ENCODE results near the gene ARMCX1.
"Not testable (repeated sequence)": the region's sequence is repeated elsewhere in the genome, so short reads cannot be mapped to it uniquely, and the experiment has no call there.

The ARMCX1 gene

GRCh38 chrX:101552714-101553113 lies 2.4 kb downstream of the ARMCX1 start:
- H3F3A ChIP-seq (ENCODE audit: low read depth): no peaks in the 10 kb centered on the region
- no peaks in the 10 kb centered on the region for H3K36me3 ChIP-seq (ENCODE audit: insufficient read depth, low read length)
- H3K79me2 ChIP-seq (ENCODE audit: insufficient read depth, low read length): 0 out of 2 replicates have a peak, but pooled peaks cover 3% of the 10 kb centered on the region
- no peak overlapping the region for H3K9ac ChIP-seq (ENCODE audit: low read depth, low read length, poor library complexity, severe bottlenecking)
- TF ChIP-seq EZH2phosphoT487 (IDR thresholded peaks at IDR 0.05; ENCODE audit: borderline replicate concordance) (no peak), CTCF (conservative IDR thresholded peaks at IDR 0.05; ENCODE audit: low read length) (no peak)
- H2AFZ ChIP-seq (ENCODE audit: low read length): no peak overlapping the region
- H3K9me3 ChIP-seq (ENCODE audit: insufficient read depth, low read depth, low read length): no peaks in the 10 kb centered on the region
- peaks cover 5% of the 10 kb centered on the region for H3K4me1 ChIP-seq (ENCODE audit: insufficient read depth, low read length, poor library complexity, severe bottlenecking)
- H3K9me2 ChIP-seq (replicated peaks; ENCODE audit: low read depth, low read length): no peaks in the 10 kb centered on the region
- no peak overlapping the region for H3K4me3 ChIP-seq (ENCODE audit: low read length, poor library complexity, severe bottlenecking)
- H3K4me2 ChIP-seq (ENCODE audit: low read depth, low read length, poor library complexity, severe bottlenecking): no peak overlapping the region
- H3K27me3 ChIP-seq (ENCODE audit: insufficient read depth, low read length, poor library complexity, severe bottlenecking): no peaks in the 10 kb centered on the region
- H4K20me1 ChIP-seq (ENCODE audit: insufficient read depth, low read length, poor library complexity, severe bottlenecking): no peaks in the 10 kb centered on the region

GRCh38 chrX:101564651-101565050 lies 14.3 kb downstream of the ARMCX1 start:
- H3K4me2 ChIP-seq (ENCODE audit: low read depth, low read length, poor library complexity, severe bottlenecking): no peak overlapping the region
- no peak for TF ChIP-seq CTCF (conservative IDR thresholded peaks at IDR 0.05; ENCODE audit: low read length)
- no peak for TF ChIP-seq EZH2phosphoT487 (IDR thresholded peaks at IDR 0.05; ENCODE audit: borderline replicate concordance)
- H3K9me2 ChIP-seq (replicated peaks; ENCODE audit: low read depth, low read length): no peaks in the 10 kb centered on the region
- no peaks in the 10 kb centered on the region for H3K79me2 ChIP-seq (ENCODE audit: insufficient read depth, low read length)
- H3K9ac ChIP-seq (ENCODE audit: low read depth, low read length, poor library complexity, severe bottlenecking): no peak overlapping the region
- no peaks in the 10 kb centered on the region for H3K36me3 ChIP-seq (ENCODE audit: insufficient read depth, low read length)
- H3K27me3 ChIP-seq (ENCODE audit: insufficient read depth, low read length, poor library complexity, severe bottlenecking): no peaks in the 10 kb centered on the region
- no peaks in the 10 kb centered on the region for H3K9me3 ChIP-seq (ENCODE audit: insufficient read depth, low read depth, low read length)
- H3K4me1 ChIP-seq (ENCODE audit: insufficient read depth, low read length, poor library complexity, severe bottlenecking): no peaks in the 10 kb centered on the region
- H3K4me3 ChIP-seq (ENCODE audit: low read length, poor library complexity, severe bottlenecking): no peak overlapping the region
- H2AFZ ChIP-seq (ENCODE audit: low read length): no peak overlapping the region
- H3F3A ChIP-seq (ENCODE audit: low read depth): no peaks in the 10 kb centered on the region
- no peaks in the 10 kb centered on the region for H4K20me1 ChIP-seq (ENCODE audit: insufficient read depth, low read length, poor library complexity, severe bottlenecking)

GRCh38 chrX:101595739-101596419 lies 45.5 kb downstream of the ARMCX1 start:
- Histone ChIP-seq H3K9me2 (replicated peaks; ENCODE audit: low read depth, low read length) (no peaks in the 10 kb centered on the region), H3K27me3 (ENCODE audit: insufficient read depth, low read length, poor library complexity, severe bottlenecking) (no peaks in the 10 kb centered on the region), H3K4me1 (ENCODE audit: insufficient read depth, low read length, poor library complexity, severe bottlenecking) (no peaks in the 10 kb centered on the region), H3K4me3 (ENCODE audit: low read length, poor library complexity, severe bottlenecking) (no peak overlapping the region), H3K79me2 (ENCODE audit: insufficient read depth, low read length) (no peaks in the 10 kb centered on the region), H3F3A (ENCODE audit: low read depth) (no peaks in the 10 kb centered on the region), H2AFZ (ENCODE audit: low read length) (peak overlapping the region; percentile 84; the same call in 1 of the 2 replicates), H3K36me3 (ENCODE audit: insufficient read depth, low read length) (no peaks in the 10 kb centered on the region), H4K20me1 (ENCODE audit: insufficient read depth, low read length, poor library complexity, severe bottlenecking) (no peaks in the 10 kb centered on the region), H3K4me2 (ENCODE audit: low read depth, low read length, poor library complexity, severe bottlenecking) (no peak overlapping the region), H3K9ac (ENCODE audit: low read depth, low read length, poor library complexity, severe bottlenecking) (no peak overlapping the region), H3K9me3 (ENCODE audit: insufficient read depth, low read depth, low read length) (no peaks in the 10 kb centered on the region)
- TF ChIP-seq EZH2phosphoT487 (IDR thresholded peaks at IDR 0.05; ENCODE audit: borderline replicate concordance) (no peak), CTCF (conservative IDR thresholded peaks at IDR 0.05; ENCODE audit: low read length) (peak; percentile 69)

- H3K9me3 ChIP-seq (ENCODE audit: insufficient read depth, low read depth, low read length); H3K36me3 ChIP-seq (ENCODE audit: insufficient read depth, low read length); H4K20me1 ChIP-seq (ENCODE audit: insufficient read depth, low read length, poor library complexity, severe bottlenecking); H3K9ac ChIP-seq (ENCODE audit: low read depth, low read length, poor library complexity, severe bottlenecking); H3K79me2 ChIP-seq (ENCODE audit: insufficient read depth, low read length); H3K4me2 ChIP-seq (ENCODE audit: low read depth, low read length, poor library complexity, severe bottlenecking); H3K9me2 ChIP-seq (replicated peaks; ENCODE audit: low read depth, low read length); H3K4me1 ChIP-seq (ENCODE audit: insufficient read depth, low read length, poor library complexity, severe bottlenecking); H3F3A ChIP-seq (ENCODE audit: low read depth); H3K4me3 ChIP-seq (ENCODE audit: low read length, poor library complexity, severe bottlenecking); H3K27me3 ChIP-seq (ENCODE audit: insufficient read depth, low read length, poor library complexity, severe bottlenecking); H2AFZ ChIP-seq (ENCODE audit: low read length): not testable (repeated sequence)
Observed at GRCh38 chrX:101599592-101599991, 49.2 kb downstream of the ARMCX1 start.
